ENCODE data around the gene ARHGAP19.

GRCh38 chr10:97274828-97275227 is 17.6 kb downstream of the ARHGAP19 start:
- no peak for TF ChIP-seq CTCF (IDR thresholded peaks at IDR 0.05)
- no peak for TF ChIP-seq POLR2A (IDR thresholded peaks at IDR 0.05)

Measured in thyroid gland (tissue), 4 donors.